HEK293 (cell line): ENCODE measurements around the gene TEX19.

Experiments used
- CTCF ChIP-seq: fragments of 450-650 bp; formaldehyde crosslinking; IDR thresholded peaks from 2 replicates; pipeline ENCODE4 v1.5.1; 2016; ENCODE audit warnings: missing biosample characterization, missing genetic modification characterization
- TCF7L2 ChIP-seq: IDR thresholded peaks from 2 replicates; pipeline ENCODE4 v1.6.1; 2011; ENCODE audit warnings: low read depth, mild to moderate bottlenecking, inconsistent platforms, low read length, moderate library complexity, borderline replicate concordance
- ZNF211 ChIP-seq: fragments of 450-650 bp; formaldehyde crosslinking; IDR thresholded peaks from 2 replicates; pipeline ENCODE4 v1.5.1; 2016; ENCODE audit warnings: low read depth, missing biosample characterization, missing genetic modification characterization
- ZNF223 ChIP-seq: fragments of 450-650 bp; formaldehyde crosslinking; IDR thresholded peaks from 2 replicates; pipeline ENCODE4 v1.5.1; 2016; ENCODE audit warnings: missing biosample characterization, missing genetic modification characterization
- ZNF843 ChIP-seq: fragments of 450-650 bp; formaldehyde crosslinking; IDR thresholded peaks from 2 replicates; pipeline ENCODE4 v1.5.1; 2016; ENCODE audit warnings: missing biosample characterization, missing genetic modification characterization

- no peak for TF ChIP-seq TCF7L2
- TF ChIP-seq ZNF223 (tag by site-specific recombination): no peak
- no peak for TF ChIP-seq ZNF211 (tag by site-specific recombination)
- no peak for TF ChIP-seq ZNF843 (tag by site-specific recombination)
- TF ChIP-seq CTCF (tag by site-specific recombination): no peak
Observed at GRCh38 chr17:82375359-82376041, 16.5 kb downstream of the TEX19 start.
